Measurements from ENCODE around the gene MICAL2. TPM values are rescaled to one million over a fixed set of nuclear protein-coding genes. Genes with fewer than 3 reads are reported as not detected.
A peak's percentile ranks its signal among the peaks of the same experiment; 100 is the strongest.

MICAL2 gene
- polyA plus RNA-seq, 2 of the 4 experiments (the other 2 are of a cell fraction) = 39.8 to 42.1 TPM

GRCh38 chr11:12066056-12066798 lies 44.2 kb upstream of the MICAL2 start (continued):
- TF ChIP-seq HMGXB4 (CRISPR knock-in tag; IDR thresholded peaks at IDR 0.05; ENCODE audit: borderline replicate concordance) (no peak), FOSL2 (IDR thresholded peaks at IDR 0.05) (peak; percentile 100), FOSL2 (CRISPR knock-in tag; IDR thresholded peaks at IDR 0.05) (peak; percentile 100), TP53 (CRISPR knock-in tag; IDR thresholded peaks at IDR 0.05) (peak; percentile 87; the same call in 1 of the 2 replicates), FOSB (CRISPR knock-in tag; IDR thresholded peaks at IDR 0.05) (no peak; the same call in 1 of the 2 replicates), ZFP36 (IDR thresholded peaks at IDR 0.05; ENCODE audit: borderline replicate concordance, partially characterized antibody) (no peak), ZC3H11A (IDR thresholded peaks at IDR 0.05) (no peak), ZNF302 (CRISPR knock-in tag; IDR thresholded peaks at IDR 0.05) (peak; percentile 79; the same call in 1 of the 2 replicates), EHF (CRISPR knock-in tag; IDR thresholded peaks at IDR 0.05) (peak; percentile 88; the same call in 1 of the 2 replicates), BHLHE40 (IDR thresholded peaks at IDR 0.05; ENCODE audit: low read depth, low read length) (no peak; the same call in 1 of the 2 replicates), GATA3 (IDR thresholded peaks at IDR 0.05; ENCODE audit: borderline replicate concordance) (peak; percentile 97), EP300 (IDR thresholded peaks at IDR 0.05) (peak; percentile 94 to 95; a peak in 4 of 5 replicates), ZSCAN20 (CRISPR knock-in tag; IDR thresholded peaks at IDR 0.05) (no peak), USF2 (IDR thresholded peaks at IDR 0.05) (peak; percentile 20; the same call in 1 of the 2 replicates), TFCP2L1 (CRISPR knock-in tag; IDR thresholded peaks at IDR 0.05) (no peak), CEBPB (IDR thresholded peaks at IDR 0.05) (peak; percentile 98 to 100), SMC3 (IDR thresholded peaks at IDR 0.05) (peak; percentile 51; the same call in 1 of the 3 replicates), NFE2L2 (conservative IDR thresholded peaks at IDR 0.05; ENCODE audit: low read length) (no peak), ATOH8 (CRISPR knock-in tag; IDR thresholded peaks at IDR 0.05; ENCODE audit: low read depth) (peak; percentile 95), HOXB13 (CRISPR knock-in tag; IDR thresholded peaks at IDR 0.05; ENCODE audit: low read depth) (peak; percentile 95), RCOR1 (IDR thresholded peaks at IDR 0.05; ENCODE audit: low read depth, low read length) (no peak), ESRRA (IDR thresholded peaks at IDR 0.05; ENCODE audit: borderline replicate concordance, low read length) (no peak), KDM5A (IDR thresholded peaks at IDR 0.05) (no peak), HOXB5 (CRISPR knock-in tag; IDR thresholded peaks at IDR 0.05) (peak; percentile 95), POLR2A (IDR thresholded peaks at IDR 0.05; ENCODE audit: low read length) (no peak), KDM1A (IDR thresholded peaks at IDR 0.05; ENCODE audit: low read depth) (no peak), FOXS1 (CRISPR knock-in tag; IDR thresholded peaks at IDR 0.05) (0 out of 2 replicates have a peak, but pooled peaks have one; percentile 64), JUNB (IDR thresholded peaks at IDR 0.05) (peak; percentile 99), RNF2 (IDR thresholded peaks at IDR 0.05; ENCODE audit: borderline replicate concordance, low read depth) (no peak), REST (IDR thresholded peaks at IDR 0.05) (no peak), SREBF2 (IDR thresholded peaks at IDR 0.05) (no peak), CBX2 (IDR thresholded peaks at IDR 0.05; ENCODE audit: borderline replicate concordance, low read depth) (no peak), RAD21 (conservative IDR thresholded peaks at IDR 0.05 in 1 of 2, IDR thresholded peaks at IDR 0.05 in 1 of 2) (peak; percentile 34 to 67)
- TF ChIP-seq, protein P1, sequence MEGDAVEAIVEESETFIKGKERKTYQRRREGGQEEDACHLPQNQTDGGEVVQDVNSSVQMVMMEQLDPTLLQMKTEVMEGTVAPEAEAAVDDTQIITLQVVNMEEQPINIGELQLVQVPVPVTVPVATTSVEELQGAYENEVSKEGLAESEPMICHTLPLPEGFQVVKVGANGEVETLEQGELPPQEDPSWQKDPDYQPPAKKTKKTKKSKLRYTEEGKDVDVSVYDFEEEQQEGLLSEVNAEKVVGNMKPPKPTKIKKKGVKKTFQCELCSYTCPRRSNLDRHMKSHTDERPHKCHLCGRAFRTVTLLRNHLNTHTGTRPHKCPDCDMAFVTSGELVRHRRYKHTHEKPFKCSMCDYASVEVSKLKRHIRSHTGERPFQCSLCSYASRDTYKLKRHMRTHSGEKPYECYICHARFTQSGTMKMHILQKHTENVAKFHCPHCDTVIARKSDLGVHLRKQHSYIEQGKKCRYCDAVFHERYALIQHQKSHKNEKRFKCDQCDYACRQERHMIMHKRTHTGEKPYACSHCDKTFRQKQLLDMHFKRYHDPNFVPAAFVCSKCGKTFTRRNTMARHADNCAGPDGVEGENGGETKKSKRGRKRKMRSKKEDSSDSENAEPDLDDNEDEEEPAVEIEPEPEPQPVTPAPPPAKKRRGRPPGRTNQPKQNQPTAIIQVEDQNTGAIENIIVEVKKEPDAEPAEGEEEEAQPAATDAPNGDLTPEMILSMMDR (IDR thresholded peaks at IDR 0.05) = no peak
- TF ChIP-seq, protein P2, sequence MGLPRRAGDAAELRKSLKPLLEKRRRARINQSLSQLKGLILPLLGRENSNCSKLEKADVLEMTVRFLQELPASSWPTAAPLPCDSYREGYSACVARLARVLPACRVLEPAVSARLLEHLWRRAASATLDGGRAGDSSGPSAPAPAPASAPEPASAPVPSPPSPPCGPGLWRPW (IDR thresholded peaks at IDR 0.05) = peak; percentile 91

Measured in A549 (cell line).